ENCODE data around the gene OR4C12.
"Not testable (repeated sequence)": the region's sequence is repeated elsewhere in the genome, so short reads cannot be mapped to it uniquely, and the experiment has no call there.

OR4C12 gene

DNA sequence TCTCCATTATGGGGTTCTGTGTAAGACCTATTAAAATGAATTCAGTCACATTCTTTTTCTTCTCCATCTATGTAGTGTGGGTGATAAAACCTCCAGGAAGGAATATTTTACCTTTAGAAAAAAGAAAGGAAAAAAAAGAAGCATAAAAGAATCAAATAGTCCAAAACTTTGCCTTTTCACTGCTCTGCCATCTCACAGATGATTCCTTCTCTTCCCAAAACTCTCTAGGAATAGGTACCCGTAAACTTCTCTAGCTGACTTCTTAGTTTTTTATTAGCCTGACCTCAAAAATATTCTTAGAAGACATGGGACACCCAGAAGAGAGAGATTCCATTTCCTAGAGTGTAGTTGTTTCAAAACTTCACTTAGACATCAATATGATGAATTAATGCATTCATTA lies at the start of gene OR4C12:
Gene OR4C12, minus strand, starts transcription at position 101 of the 400 bp plus-strand sequence. Its CDS starts 34 bp downstream, at position 67.
- DNase-seq = not testable (repeated sequence)

DNA sequence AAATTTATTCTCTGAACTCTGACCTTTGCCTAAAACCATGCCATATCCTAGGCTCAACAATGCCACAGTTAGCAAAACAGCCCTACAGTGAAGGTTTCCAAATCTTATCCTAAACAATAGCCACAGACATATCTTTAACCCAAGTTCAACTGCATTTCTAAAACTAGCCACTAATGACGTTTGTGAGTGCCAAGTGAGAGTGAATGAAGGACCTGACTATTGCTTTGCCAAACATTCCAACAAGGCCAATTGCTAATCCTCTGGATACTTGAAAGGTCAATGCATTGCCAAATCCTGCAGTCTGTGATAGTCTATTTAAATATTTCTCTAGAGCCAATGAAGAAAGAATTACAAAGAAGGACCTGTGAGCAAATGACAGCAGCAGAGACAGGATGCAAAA lies 47.9 kb upstream of the OR4C12 start:
- no peak for DNase-seq

DNA sequence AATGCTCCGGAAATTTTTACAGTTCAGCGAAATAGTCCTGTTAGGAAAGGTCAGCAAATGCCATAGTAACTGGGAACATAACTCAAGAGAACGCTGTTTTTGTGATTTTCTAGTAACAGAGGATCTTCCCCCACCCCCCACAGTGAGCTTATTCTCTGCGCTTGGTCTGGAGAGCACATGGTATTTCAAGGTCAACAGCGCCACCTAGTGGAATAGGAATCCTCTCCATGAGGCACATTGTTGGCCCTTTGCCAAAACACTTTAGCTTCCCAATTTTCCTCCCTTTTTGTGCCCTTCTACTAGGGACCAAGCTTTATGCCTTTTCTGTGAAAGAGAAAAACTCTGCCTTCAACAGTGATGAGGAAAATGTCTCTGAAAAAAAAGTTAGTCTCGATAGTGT lies 13.2 kb upstream of the OR4C12 start:
- DNase-seq = peak; percentile 57

DNA sequence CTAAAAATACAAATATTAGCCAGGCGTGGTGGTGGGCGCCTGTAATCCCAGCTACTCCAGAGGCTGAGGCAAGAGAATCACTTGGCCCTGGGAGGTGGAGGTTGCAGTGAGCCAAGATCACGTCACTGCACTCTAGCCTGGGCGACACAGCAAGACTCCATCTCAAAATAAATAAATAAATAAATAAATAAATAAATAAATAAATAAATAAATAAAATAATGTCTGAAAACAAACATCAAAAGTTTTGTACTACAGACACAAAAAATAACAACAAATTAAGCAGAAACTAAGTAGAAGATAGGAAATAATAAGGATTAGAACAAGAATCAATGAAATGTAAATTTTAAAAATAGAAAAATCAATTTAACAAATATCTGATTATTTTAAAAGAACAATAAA lies 8.9 kb downstream of the OR4C12 start:
- DNase-seq = not testable (repeated sequence)

DNA sequence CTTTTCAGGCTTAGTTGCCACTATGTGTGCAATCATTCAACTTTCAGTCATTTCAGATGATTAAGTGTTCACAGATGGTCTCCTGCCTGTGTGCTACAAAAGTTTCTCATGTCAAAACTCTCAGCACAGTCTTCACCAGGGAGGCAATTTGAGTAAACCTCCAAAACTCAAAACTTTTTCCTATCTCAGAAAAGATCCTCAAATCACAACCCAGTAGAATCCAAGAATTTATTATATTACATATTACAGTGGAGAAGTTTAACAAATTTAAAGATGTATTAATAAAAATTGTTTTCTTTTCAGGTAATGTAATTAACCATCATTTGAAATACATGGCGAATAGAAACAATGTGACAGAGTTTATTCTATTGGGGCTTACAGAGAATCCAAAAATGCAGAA lies 30.2 kb downstream of the OR4C12 start, which contains the start of gene OR4C13:
Gene OR4C13, plus strand, starts transcription at position 301 of the 400 bp plus-strand sequence. Its CDS starts 32 bp downstream, at position 333.
- DNase-seq = no peak

DNA sequence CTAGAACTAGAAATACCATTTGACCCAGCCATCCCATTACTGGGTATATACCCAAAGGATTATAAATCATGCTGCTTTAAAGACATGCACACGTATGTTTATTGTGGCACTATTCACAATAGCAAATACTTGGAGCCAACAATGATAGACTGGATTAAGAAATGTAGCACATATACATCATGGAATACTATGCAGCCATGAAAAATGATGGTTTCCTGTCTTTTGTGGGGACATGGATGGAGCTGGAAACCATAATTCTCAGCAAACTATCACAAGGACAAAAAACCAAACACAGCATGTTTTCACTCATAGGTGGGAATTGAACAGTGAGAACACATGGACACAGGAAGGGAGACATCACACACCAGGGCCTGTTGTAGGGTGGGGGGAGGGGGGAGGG lies 33.6 kb downstream of the OR4C12 start:
- DNase-seq = not testable (repeated sequence)

Data from NCI-H1436 (cell line).